ENCODE measurements around the gene GJD2.

Gene GJD2

GRCh38 chr15:34721802-34722438 lies 32.9 kb downstream of the GJD2 start:
- Histone ChIP-seq H3K27ac (ENCODE audit: low read depth, low read length) (no peak overlapping the region), H3K9me3 (ENCODE audit: insufficient read depth, low read length) (no peaks in the 10 kb centered on the region), H2AFZ (ENCODE audit: low read depth, low read length, severe bottlenecking) (no peak overlapping the region), H3K36me3 (ENCODE audit: low read length) (no peaks in the 10 kb centered on the region), H4K20me1 (ENCODE audit: low read depth, low read length) (no peaks in the 10 kb centered on the region), H3K9me2 (replicated peaks; ENCODE audit: insufficient read depth, low read length) (no peaks in the 10 kb centered on the region), H3K9ac (ENCODE audit: low read length) (no peak overlapping the region), H3K27me3 (ENCODE audit: low read length) (no peaks in the 10 kb centered on the region), H3K79me2 (ENCODE audit: insufficient read depth, low read length) (no peaks in the 10 kb centered on the region), H3K4me3 (ENCODE audit: insufficient read depth, low read length, poor library complexity, severe bottlenecking) (no peak overlapping the region), H3K4me2 (ENCODE audit: low read depth, low read length, poor library complexity, severe bottlenecking) (no peak overlapping the region), H3F3A (ENCODE audit: insufficient read depth) (no peaks in the 10 kb centered on the region)
- TF ChIP-seq CTCF (IDR thresholded peaks at IDR 0.05; ENCODE audit: insufficient read depth, low read length, poor library complexity, severe bottlenecking), result no peak
- no peak for TF ChIP-seq EZH2phosphoT487 (conservative IDR thresholded peaks at IDR 0.05; ENCODE audit: low read length)

DNA sequence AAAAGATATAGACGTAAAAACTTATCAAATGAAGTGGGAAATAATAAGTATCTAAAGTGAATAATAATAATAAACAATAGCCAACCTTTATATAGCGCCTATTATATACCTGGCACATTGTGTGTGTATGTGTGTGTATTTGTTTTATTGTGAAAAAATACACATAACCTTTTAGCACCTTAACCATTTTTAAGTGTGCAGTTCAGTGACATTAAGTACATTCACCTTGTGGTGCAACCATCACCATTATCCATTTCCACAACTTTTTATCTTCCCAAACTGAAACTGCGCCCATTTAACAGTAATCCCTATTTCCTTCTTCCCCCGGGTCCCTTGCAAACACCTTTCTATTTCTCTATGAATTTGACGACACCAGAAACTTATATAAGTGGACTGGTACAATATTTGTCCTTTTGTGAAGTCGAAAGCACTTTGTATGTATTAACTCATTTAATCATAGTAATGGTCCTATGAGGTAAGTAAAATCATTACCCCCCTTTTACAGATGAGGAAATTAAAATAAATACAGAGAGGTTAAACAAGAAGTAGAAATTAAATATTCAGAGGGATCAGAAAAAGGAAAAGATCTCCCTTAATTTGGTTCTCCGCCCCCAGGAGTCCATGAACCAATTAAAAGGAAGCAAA lies 33.5 kb downstream of the GJD2 start:
- no peaks in the 10 kb centered on the region for H3K27me3 ChIP-seq (ENCODE audit: low read length)
- H3F3A ChIP-seq (ENCODE audit: insufficient read depth), result no peaks in the 10 kb centered on the region
- no peak overlapping the region for H3K4me3 ChIP-seq (ENCODE audit: insufficient read depth, low read length, poor library complexity, severe bottlenecking)
- H2AFZ ChIP-seq (ENCODE audit: low read depth, low read length, severe bottlenecking), result no peak overlapping the region
- no peak overlapping the region for H3K4me2 ChIP-seq (ENCODE audit: low read depth, low read length, poor library complexity, severe bottlenecking)
- H3K79me2 ChIP-seq (ENCODE audit: insufficient read depth, low read length), result no peaks in the 10 kb centered on the region
- no peaks in the 10 kb centered on the region for H3K9me3 ChIP-seq (ENCODE audit: insufficient read depth, low read length)
- H3K9me2 ChIP-seq (replicated peaks; ENCODE audit: insufficient read depth, low read length), result no peaks in the 10 kb centered on the region
- H3K9ac ChIP-seq (ENCODE audit: low read length), result no peak overlapping the region
- no peaks in the 10 kb centered on the region for H4K20me1 ChIP-seq (ENCODE audit: low read depth, low read length)
- H3K36me3 ChIP-seq (ENCODE audit: low read length), result no peaks in the 10 kb centered on the region
- TF ChIP-seq CTCF (IDR thresholded peaks at IDR 0.05; ENCODE audit: insufficient read depth, low read length, poor library complexity, severe bottlenecking) (no peak), EZH2phosphoT487 (conservative IDR thresholded peaks at IDR 0.05; ENCODE audit: low read length) (no peak)
- H3K27ac ChIP-seq (ENCODE audit: low read depth, low read length), result no peak overlapping the region

DNA sequence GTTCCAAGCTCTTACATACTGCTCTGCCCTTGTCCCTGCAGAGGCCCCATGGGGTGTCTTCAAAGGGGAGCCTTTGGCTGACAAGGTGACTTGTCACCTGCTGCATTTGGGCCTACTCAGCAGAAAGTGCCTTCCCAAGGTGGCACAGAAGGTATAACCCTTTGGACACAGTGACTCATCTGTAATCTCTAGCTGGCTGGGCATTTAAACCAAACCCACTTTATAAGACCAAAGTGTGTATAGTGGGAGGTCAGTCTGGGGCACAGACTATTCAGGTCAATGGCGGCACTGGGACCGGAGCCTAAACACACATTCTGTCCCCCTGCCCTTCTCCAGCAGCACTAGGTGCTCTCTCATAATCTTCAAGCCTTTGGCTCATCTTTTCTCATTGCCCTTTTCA lies 35.1 kb downstream of the GJD2 start:
- Histone ChIP-seq H3K9me3 (ENCODE audit: insufficient read depth, low read length) (no peaks in the 10 kb centered on the region), H3K79me2 (ENCODE audit: insufficient read depth, low read length) (no peaks in the 10 kb centered on the region), H4K20me1 (ENCODE audit: low read depth, low read length) (no peaks in the 10 kb centered on the region), H3K9me2 (replicated peaks; ENCODE audit: insufficient read depth, low read length) (no peaks in the 10 kb centered on the region), H3K36me3 (ENCODE audit: low read length) (no peaks in the 10 kb centered on the region), H3K9ac (ENCODE audit: low read length) (no peak overlapping the region), H3K4me2 (ENCODE audit: low read depth, low read length, poor library complexity, severe bottlenecking) (no peak overlapping the region), H3K4me3 (ENCODE audit: insufficient read depth, low read length, poor library complexity, severe bottlenecking) (no peak overlapping the region), H3K27ac (ENCODE audit: low read depth, low read length) (no peak overlapping the region), H2AFZ (ENCODE audit: low read depth, low read length, severe bottlenecking) (no peak overlapping the region), H3F3A (ENCODE audit: insufficient read depth) (no peaks in the 10 kb centered on the region), H3K27me3 (ENCODE audit: low read length) (no peaks in the 10 kb centered on the region)
- TF ChIP-seq CTCF (IDR thresholded peaks at IDR 0.05; ENCODE audit: insufficient read depth, low read length, poor library complexity, severe bottlenecking) (no peak), EZH2phosphoT487 (conservative IDR thresholded peaks at IDR 0.05; ENCODE audit: low read length) (no peak)
